Measurements from ENCODE around the gene HNRNPUL2.

The HNRNPUL2 gene

GRCh38 chr11:62728171-62728988 lies 1.1 kb upstream of the HNRNPUL2 start, which contains the start of gene TTC9C:
TTC9C (plus strand) TSS chr11:62728486; CDS start chr11:62728849, 363 bp downstream.
- Histone ChIP-seq H3K4me2 (peak within 1 kb of the TSS; percentile 82), H3K79me2 (ENCODE audit: insufficient read depth, low read depth) (peaks cover 56% of the 10 kb centered on the region), H3K4me1 (ENCODE audit: low read depth, poor library complexity, severe bottlenecking) (peaks cover 30% of the 10 kb centered on the region), H2AFZ (ENCODE audit: low read depth) (peak within 1 kb of the TSS; percentile 70), H3K9ac (peak within 1 kb of the TSS; percentile 77), H3K4me3 (IDR thresholded peaks at IDR 0.05; ENCODE audit: insufficient read depth, low read depth, low read length) (no peak within 1 kb of the TSS), H3K36me3 (ENCODE audit: insufficient read depth) (peaks cover 6% of the 10 kb centered on the region; the same call in 1 of the 2 replicates), H3K27me3 (ENCODE audit: insufficient read depth, low read depth) (no peaks in the 10 kb centered on the region), H3K27ac (peak within 1 kb of the TSS; percentile 89), H4K20me1 (ENCODE audit: insufficient read depth) (peaks cover 16% of the 10 kb centered on the region; the same call in 1 of the 2 replicates)
- no peak for TF ChIP-seq CTCF (conservative IDR thresholded peaks at IDR 0.05; ENCODE audit: low read depth, low read length)

GRCh38 chr11:62727872-62728170 lies 564 bp upstream of the HNRNPUL2 start:
- Histone ChIP-seq H3K4me1 (ENCODE audit: low read depth, poor library complexity, severe bottlenecking) (peaks cover 35% of the 10 kb centered on the region), H3K36me3 (ENCODE audit: insufficient read depth) (peaks cover 12% of the 10 kb centered on the region; the same call in 1 of the 2 replicates), H3K27ac (peak overlapping the region; percentile 89), H2AFZ (ENCODE audit: low read depth) (peak overlapping the region; percentile 70), H3K4me3 (IDR thresholded peaks at IDR 0.05; ENCODE audit: insufficient read depth, low read depth, low read length) (no peak overlapping the region), H3K79me2 (ENCODE audit: insufficient read depth, low read depth) (peaks cover 61% of the 10 kb centered on the region), H4K20me1 (ENCODE audit: insufficient read depth) (peaks cover 16% of the 10 kb centered on the region; the same call in 1 of the 2 replicates), H3K4me2 (peak overlapping the region; percentile 68), H3K27me3 (ENCODE audit: insufficient read depth, low read depth) (no peaks in the 10 kb centered on the region), H3K9ac (peak overlapping the region; percentile 77; the same call in 1 of the 2 replicates)
- TF ChIP-seq CTCF (conservative IDR thresholded peaks at IDR 0.05; ENCODE audit: low read depth, low read length) = no peak

GRCh38 chr11:62726915-62727164 lies 417 bp downstream of the HNRNPUL2 start:
- H3K27ac ChIP-seq = peak overlapping the region; percentile 89
- peaks cover 21% of the 10 kb centered on the region; the same call in 1 of the 2 replicates for H3K36me3 ChIP-seq (ENCODE audit: insufficient read depth)
- H3K79me2 ChIP-seq (ENCODE audit: insufficient read depth, low read depth) = peaks cover 71% of the 10 kb centered on the region
- peaks cover 34% of the 10 kb centered on the region for H3K4me1 ChIP-seq (ENCODE audit: low read depth, poor library complexity, severe bottlenecking)
- peak overlapping the region; percentile 36; the same call in 1 of the 2 replicates for H2AFZ ChIP-seq (ENCODE audit: low read depth)
- no peak for TF ChIP-seq CTCF (conservative IDR thresholded peaks at IDR 0.05; ENCODE audit: low read depth, low read length)
- H3K27me3 ChIP-seq (ENCODE audit: insufficient read depth, low read depth) = no peaks in the 10 kb centered on the region
- H3K4me2 ChIP-seq = no peak overlapping the region; the same call in 1 of the 2 replicates
- H3K9ac ChIP-seq = peak overlapping the region; percentile 77
- H4K20me1 ChIP-seq (ENCODE audit: insufficient read depth) = peaks cover 16% of the 10 kb centered on the region; the same call in 1 of the 2 replicates
- H3K4me3 ChIP-seq (IDR thresholded peaks at IDR 0.05; ENCODE audit: insufficient read depth, low read depth, low read length) = no peak overlapping the region

GRCh38 chr11:62726156-62726914 lies 922 bp downstream of the HNRNPUL2 start:
- Histone ChIP-seq H4K20me1 (ENCODE audit: insufficient read depth) (peaks cover 16% of the 10 kb centered on the region; the same call in 1 of the 2 replicates), H3K79me2 (ENCODE audit: insufficient read depth, low read depth) (peaks cover 76% of the 10 kb centered on the region), H2AFZ (ENCODE audit: low read depth) (peak overlapping the region; percentile 36; the same call in 1 of the 2 replicates), H3K27ac (peak overlapping the region; percentile 89), H3K4me2 (peak overlapping the region; percentile 98), H3K36me3 (ENCODE audit: insufficient read depth) (peaks cover 26% of the 10 kb centered on the region; the same call in 1 of the 2 replicates), H3K27me3 (ENCODE audit: insufficient read depth, low read depth) (no peaks in the 10 kb centered on the region), H3K4me3 (IDR thresholded peaks at IDR 0.05; ENCODE audit: insufficient read depth, low read depth, low read length) (peak overlapping the region; percentile 47), H3K9ac (peak overlapping the region; percentile 77), H3K4me1 (ENCODE audit: low read depth, poor library complexity, severe bottlenecking) (peaks cover 34% of the 10 kb centered on the region)
- TF ChIP-seq CTCF (conservative IDR thresholded peaks at IDR 0.05; ENCODE audit: low read depth, low read length) = no peak

All from KMS-11 (cell line).